ACC112 (cell line): ENCODE results near the gene MYBPC1.

Source experiments
- H2AFZ ChIP-seq: fragments of 200-600 bp; sonication (generic); one replicate; pipeline ENCODE4 v1.6.0; 2017; ENCODE audit warnings: antibody characterized with exemption, low read length; ENCODE audit not compliant: unreplicated experiment
- H3K27ac ChIP-seq: fragments of 200-600 bp; sonication (generic); 2 replicates; pipeline ENCODE4 v1.5.1; 2014; ENCODE audit warnings: low read depth, mild to moderate bottlenecking, antibody characterized with exemption, low read length, moderate library complexity
- H3K27me3 ChIP-seq: fragments of 200-600 bp; sonication (generic); 2 replicates; pipeline ENCODE4 v1.6.1; 2014; ENCODE audit warnings: mild to moderate bottlenecking, antibody characterized with exemption, low read length, moderate library complexity, mixed read lengths; ENCODE audit not compliant: insufficient read depth
- H3K36me3 ChIP-seq: fragments of 200-600 bp; sonication (generic); 2 replicates; pipeline ENCODE4 v1.6.1; 2016; ENCODE audit warnings: mild to moderate bottlenecking, antibody characterized with exemption, low read length, moderate library complexity, mixed read lengths; ENCODE audit not compliant: insufficient read depth
- H3K4me1 ChIP-seq: fragments of 200-600 bp; sonication (generic); one replicate; pipeline ENCODE4 v1.6.1; 2016; ENCODE audit warnings: low read length, mixed read lengths; ENCODE audit not compliant: insufficient read depth, unreplicated experiment, control insufficient read depth
- H3K4me3 ChIP-seq: fragments of 200-600 bp; sonication (generic); 2 replicates; pipeline ENCODE4 v1.5.1; 2014; ENCODE audit warnings: mild to moderate bottlenecking, low read depth, low read length
- H3K79me2 ChIP-seq: fragments of 200-600 bp; sonication (generic); one replicate; pipeline ENCODE4 v1.6.0; 2016; ENCODE audit warnings: low read length; ENCODE audit not compliant: control insufficient read depth, unreplicated experiment, insufficient read depth

MYBPC1 gene

GRCh38 chr12:101707131-101707782 lies 112.5 kb downstream of the MYBPC1 start:
- Histone ChIP-seq H3K4me1 (no peaks in the 10 kb centered on the region), H3K79me2 (peaks cover 14% of the 10 kb centered on the region), H3K27me3 (no peaks in the 10 kb centered on the region), H2AFZ (no peak overlapping the region), H3K36me3 (no peaks in the 10 kb centered on the region), H3K27ac (no peak overlapping the region), H3K4me3 (no peak overlapping the region)

GRCh38 chr12:101710288-101710687 lies 115.5 kb downstream of the MYBPC1 start:
- Histone ChIP-seq H3K79me2 (peaks cover 3% of the 10 kb centered on the region), H3K27ac (no peak overlapping the region)

GRCh38 chr12:101713059-101713682 lies 118.4 kb downstream of the MYBPC1 start:
- Histone ChIP-seq H3K79me2 (no peaks in the 10 kb centered on the region), H3K27ac (no peak overlapping the region), H3K27me3 (no peaks in the 10 kb centered on the region), H2AFZ (no peak overlapping the region), H3K4me3 (no peak overlapping the region), H3K4me1 (no peaks in the 10 kb centered on the region), H3K36me3 (no peaks in the 10 kb centered on the region)

More at GRCh38 chr12:101710288-101710687, 115.5 kb downstream of the MYBPC1 start:
- Histone ChIP-seq H3K36me3 (no peaks in the 10 kb centered on the region), H3K4me3 (no peak overlapping the region), H3K27me3 (no peaks in the 10 kb centered on the region), H3K4me1 (no peaks in the 10 kb centered on the region), H2AFZ (no peak overlapping the region)

GRCh38 chr12:101713930-101714329 lies 119.2 kb downstream of the MYBPC1 start:
- Histone ChIP-seq H2AFZ (no peak overlapping the region), H3K36me3 (no peaks in the 10 kb centered on the region), H3K79me2 (no peaks in the 10 kb centered on the region), H3K27ac (no peak overlapping the region), H3K4me3 (no peak overlapping the region), H3K27me3 (no peaks in the 10 kb centered on the region), H3K4me1 (no peaks in the 10 kb centered on the region)

DNA sequence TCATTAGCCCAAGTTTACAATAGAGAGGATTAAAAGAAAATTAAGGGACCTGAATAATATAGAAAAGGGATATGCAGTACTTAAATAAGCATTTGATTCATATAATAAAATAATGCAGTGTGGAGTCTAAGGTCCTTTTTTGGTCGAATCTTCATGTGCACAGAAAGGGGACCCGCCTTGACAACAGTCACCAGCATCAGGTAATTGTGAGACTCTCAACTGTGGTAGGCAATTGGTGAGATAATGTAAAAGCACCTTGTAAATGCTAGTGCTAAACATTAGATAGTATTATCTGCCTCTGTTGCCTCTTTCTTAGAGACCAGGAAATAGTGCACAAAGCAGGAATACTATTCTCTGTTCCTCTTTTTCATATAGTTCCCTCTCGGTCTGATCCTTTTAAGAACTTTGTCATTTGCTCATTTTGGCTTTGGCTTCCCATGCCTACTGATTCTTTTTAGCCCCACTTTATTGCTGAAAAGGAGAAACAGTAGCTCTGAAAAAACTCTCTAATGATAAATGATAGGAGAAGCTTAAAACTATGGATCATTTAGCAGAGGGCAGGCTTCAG lies 120.2 kb downstream of the MYBPC1 start:
- Histone ChIP-seq H3K79me2 (no peaks in the 10 kb centered on the region), H3K36me3 (no peaks in the 10 kb centered on the region), H3K27me3 (no peaks in the 10 kb centered on the region), H2AFZ (no peak overlapping the region), H3K4me1 (peaks cover 4% of the 10 kb centered on the region), H3K4me3 (no peak overlapping the region), H3K27ac (no peak overlapping the region)

GRCh38 chr12:101719566-101719965 lies 124.8 kb downstream of the MYBPC1 start:
- Histone ChIP-seq H3K79me2 (no peaks in the 10 kb centered on the region), H3K27ac (no peak overlapping the region), H3K4me3 (no peak overlapping the region), H2AFZ (no peak overlapping the region), H3K27me3 (no peaks in the 10 kb centered on the region), H3K4me1 (peaks cover 4% of the 10 kb centered on the region), H3K36me3 (no peaks in the 10 kb centered on the region)

DNA sequence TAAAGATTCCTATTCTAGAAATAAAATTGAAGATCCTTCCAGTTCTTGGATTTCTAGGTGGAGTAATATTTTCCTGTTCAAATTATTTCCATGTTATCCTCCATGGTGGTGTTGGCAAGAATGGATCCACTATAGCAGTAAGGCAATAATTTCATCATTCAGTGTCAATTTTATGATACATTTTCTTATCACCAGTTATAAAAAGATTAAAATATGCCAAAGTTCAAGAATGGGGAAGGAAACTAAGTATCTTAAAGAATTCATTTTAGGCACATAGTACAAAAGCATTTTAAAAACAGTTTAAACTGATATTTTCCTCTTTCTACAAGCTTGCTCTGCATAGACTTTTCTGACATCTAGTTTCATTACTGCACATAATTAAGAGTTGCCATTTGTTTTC lies 125.3 kb downstream of the MYBPC1 start:
- H2AFZ ChIP-seq: no peak overlapping the region
- H3K27ac ChIP-seq: no peak overlapping the region
- H3K4me3 ChIP-seq: no peak overlapping the region
- H3K79me2 ChIP-seq: no peaks in the 10 kb centered on the region
- H3K36me3 ChIP-seq: no peaks in the 10 kb centered on the region
- H3K27me3 ChIP-seq: no peaks in the 10 kb centered on the region
- H3K4me1 ChIP-seq: peaks cover 4% of the 10 kb centered on the region

DNA sequence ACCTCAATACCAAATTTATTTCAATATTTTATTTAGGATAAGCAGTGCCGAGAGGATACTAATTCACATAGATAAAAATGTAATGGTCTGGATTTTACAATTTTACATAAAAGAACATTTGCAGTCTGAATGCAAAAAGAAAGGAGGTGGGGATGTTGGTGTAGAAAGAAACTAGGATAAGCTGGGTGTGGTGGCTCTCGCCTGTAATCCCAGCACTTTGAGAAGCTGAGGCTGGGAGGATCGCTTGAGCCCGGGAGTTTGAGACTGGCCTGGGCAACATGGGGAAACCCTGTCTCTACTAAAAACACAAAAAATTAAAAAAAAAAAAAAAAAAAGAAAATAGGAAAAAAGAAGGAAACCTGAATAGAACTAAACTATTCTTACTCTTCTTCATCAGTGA lies 127.6 kb downstream of the MYBPC1 start:
- H3K36me3 ChIP-seq: no peaks in the 10 kb centered on the region; the same call in 1 of the 2 replicates
- no peak overlapping the region for H2AFZ ChIP-seq
- H3K4me3 ChIP-seq: no peak overlapping the region
- H3K27me3 ChIP-seq: no peaks in the 10 kb centered on the region
- H3K4me1 ChIP-seq: peaks cover 4% of the 10 kb centered on the region
- H3K27ac ChIP-seq: no peak overlapping the region
- no peaks in the 10 kb centered on the region for H3K79me2 ChIP-seq

DNA sequence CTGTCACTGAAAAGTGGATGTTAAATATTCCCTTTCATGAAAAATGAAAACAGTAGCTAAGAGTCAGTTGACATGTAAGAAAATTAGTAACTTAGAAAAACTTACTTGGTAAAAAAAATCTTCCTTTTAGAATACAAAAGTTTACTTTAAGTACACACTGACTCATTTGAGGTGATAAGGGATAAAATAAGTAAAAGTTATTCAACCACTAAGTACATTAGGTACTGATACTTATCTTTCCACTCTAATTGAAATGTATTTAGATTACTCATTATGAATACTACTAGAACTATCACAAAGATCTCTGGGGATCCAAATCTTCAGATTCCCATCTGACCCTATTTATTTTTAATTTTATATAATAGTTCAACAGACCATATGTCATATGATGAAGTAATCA lies 132.3 kb downstream of the MYBPC1 start:
- Histone ChIP-seq H2AFZ (no peak overlapping the region), H3K27ac (no peak overlapping the region), H3K79me2 (no peaks in the 10 kb centered on the region), H3K4me3 (no peak overlapping the region), H3K4me1 (no peaks in the 10 kb centered on the region), H3K27me3 (no peaks in the 10 kb centered on the region), H3K36me3 (no peaks in the 10 kb centered on the region; the same call in 1 of the 2 replicates)

DNA sequence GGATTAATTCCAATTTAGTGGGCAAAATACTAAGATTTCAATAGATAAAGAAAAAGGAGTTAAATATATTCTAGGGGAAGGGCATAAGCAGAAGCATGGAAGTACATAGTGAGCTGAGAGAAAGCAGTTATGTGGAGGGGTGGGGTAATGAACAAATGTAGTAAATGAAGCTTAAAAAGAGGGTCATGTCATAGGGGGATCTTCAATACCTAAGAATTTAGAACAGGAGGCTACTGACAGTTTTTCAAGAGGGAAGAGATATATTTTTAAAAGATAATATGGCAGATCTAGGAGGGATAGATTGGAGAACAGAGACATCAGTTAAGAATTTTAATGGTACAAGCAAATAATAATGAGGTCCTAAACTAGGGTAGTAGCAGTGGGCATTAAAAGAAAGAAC lies 135.1 kb downstream of the MYBPC1 start:
- Histone ChIP-seq H3K36me3 (no peaks in the 10 kb centered on the region; the same call in 1 of the 2 replicates), H3K79me2 (no peaks in the 10 kb centered on the region), H3K4me3 (no peak overlapping the region), H3K4me1 (no peaks in the 10 kb centered on the region), H3K27ac (no peak overlapping the region), H2AFZ (no peak overlapping the region), H3K27me3 (no peaks in the 10 kb centered on the region)

DNA sequence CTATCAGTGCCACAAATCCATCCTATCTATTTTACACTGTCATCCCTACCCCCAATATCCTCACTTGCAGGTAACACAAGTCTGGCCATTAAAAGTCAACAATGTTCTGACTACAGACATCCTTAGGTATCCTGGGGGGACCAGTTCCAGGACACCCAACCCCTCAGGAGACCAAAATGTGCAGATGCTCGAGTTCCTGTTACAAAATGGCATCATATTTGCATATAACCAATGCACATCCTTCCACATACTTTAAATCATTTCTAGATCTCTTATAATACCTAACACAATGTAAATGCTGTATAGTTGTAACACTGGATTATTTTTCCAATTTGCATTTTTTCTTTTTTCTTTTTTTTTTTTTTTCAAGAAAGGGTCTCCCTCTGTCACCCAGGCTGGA lies 137.5 kb downstream of the MYBPC1 start:
- Histone ChIP-seq H3K4me3 (no peak overlapping the region), H3K79me2 (no peaks in the 10 kb centered on the region), H3K36me3 (no peaks in the 10 kb centered on the region; the same call in 1 of the 2 replicates), H3K4me1 (no peaks in the 10 kb centered on the region), H3K27me3 (no peaks in the 10 kb centered on the region), H3K27ac (no peak overlapping the region), H2AFZ (no peak overlapping the region)
